ENCODE measurements around the gene PKHD1. TPM values are rescaled to one million over a fixed set of nuclear protein-coding genes. Genes with fewer than 3 reads are reported as not detected.
"Not testable (repeated sequence)": the region's sequence is repeated elsewhere in the genome, so short reads cannot be mapped to it uniquely, and the experiment has no call there.

Gene PKHD1
- total RNA-seq, 3 donors from 2014 or later, result not detected

DNA sequence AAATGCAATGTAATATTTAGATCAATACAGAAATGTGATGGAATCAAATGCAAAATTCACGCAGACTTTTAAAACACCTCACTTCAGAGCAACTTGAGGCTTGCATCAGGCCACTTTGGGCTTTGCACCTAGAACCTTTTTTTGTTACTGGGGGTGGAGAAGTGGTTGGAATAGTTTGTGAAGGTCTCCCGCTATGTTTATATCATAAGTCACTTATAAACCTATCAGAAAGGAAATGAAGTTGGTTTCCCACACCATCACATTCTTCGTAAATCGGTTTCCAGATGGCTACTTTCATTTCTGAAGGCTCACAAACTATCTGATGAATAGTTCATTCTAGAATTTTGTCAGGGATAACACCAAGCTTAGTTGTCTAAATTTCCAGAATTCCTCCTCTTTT, 74.8 kb downstream of the PKHD1 start:
- no peak for DNase-seq
- no peaks in the 10 kb centered on the region for H3K4me1 Mint-ChIP-seq (ENCODE audit: low read depth)
- no peaks in the 10 kb centered on the region for H3K36me3 Mint-ChIP-seq (ENCODE audit: insufficient read depth)
- H3K9me3 Mint-ChIP-seq, result no peaks in the 10 kb centered on the region
- peaks cover 18% of the 10 kb centered on the region for H3K27me3 Mint-ChIP-seq (ENCODE audit: low read depth)
- no peak for ATAC-seq
- H3K4me3 Mint-ChIP-seq, result no peak overlapping the region

DNA sequence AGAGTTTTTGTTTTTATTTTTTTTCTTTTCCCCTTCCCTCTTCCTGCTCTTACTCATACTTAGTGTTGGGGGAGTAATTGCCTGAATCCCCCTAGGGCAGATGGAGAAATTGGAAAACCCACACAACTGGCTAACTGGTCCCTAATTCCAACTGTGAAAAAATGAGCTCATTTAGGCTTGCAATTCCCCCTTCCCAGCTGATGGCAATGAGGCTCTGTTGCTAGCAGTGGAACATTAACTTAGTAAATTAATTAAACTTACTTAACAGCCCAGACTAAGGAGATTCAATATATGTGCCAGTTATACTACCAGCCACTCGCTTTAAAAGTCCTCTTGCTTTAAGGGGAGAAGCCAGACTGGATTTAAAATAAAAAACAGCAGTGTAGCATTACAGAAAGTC, 76.6 kb downstream of the PKHD1 start:
- no peak overlapping the region for H3K4me3 Mint-ChIP-seq

DNA sequence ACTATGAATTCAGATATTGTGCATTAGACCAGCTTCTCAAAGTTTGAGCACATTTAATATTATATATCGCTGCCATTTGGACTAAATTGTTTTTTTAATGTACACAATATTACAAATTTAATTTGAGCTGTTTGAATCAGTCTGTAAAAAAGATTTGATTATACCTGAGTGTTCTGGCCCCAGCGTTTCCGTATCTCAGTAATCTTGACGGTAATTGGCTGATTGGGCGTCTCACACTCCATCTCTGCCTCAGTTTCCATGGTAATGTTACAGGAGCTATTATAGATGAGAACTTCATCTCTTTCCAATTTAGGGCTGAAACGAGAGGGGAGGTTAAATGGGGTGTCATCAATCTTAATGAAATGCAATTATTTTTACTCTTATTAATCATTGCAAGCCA, 77.3 kb downstream of the PKHD1 start:
- Mint-ChIP-seq H3K4me1 (ENCODE audit: low read depth) (no peaks in the 10 kb centered on the region), H3K36me3 (ENCODE audit: insufficient read depth) (no peaks in the 10 kb centered on the region), H3K4me3 (no peak overlapping the region), H3K27me3 (ENCODE audit: low read depth) (peaks cover 22% of the 10 kb centered on the region), H3K9me3 (no peaks in the 10 kb centered on the region)
- ATAC-seq, result no peak
- no peak for DNase-seq

More for the DNA sequence above, 76.6 kb downstream of the PKHD1 start:
- Mint-ChIP-seq H3K36me3 (ENCODE audit: insufficient read depth) (no peaks in the 10 kb centered on the region), H3K9me3 (no peaks in the 10 kb centered on the region), H3K27me3 (ENCODE audit: low read depth) (peaks cover 18% of the 10 kb centered on the region), H3K4me1 (ENCODE audit: low read depth) (no peaks in the 10 kb centered on the region)
- no peak for ATAC-seq
- no peak for DNase-seq

DNA sequence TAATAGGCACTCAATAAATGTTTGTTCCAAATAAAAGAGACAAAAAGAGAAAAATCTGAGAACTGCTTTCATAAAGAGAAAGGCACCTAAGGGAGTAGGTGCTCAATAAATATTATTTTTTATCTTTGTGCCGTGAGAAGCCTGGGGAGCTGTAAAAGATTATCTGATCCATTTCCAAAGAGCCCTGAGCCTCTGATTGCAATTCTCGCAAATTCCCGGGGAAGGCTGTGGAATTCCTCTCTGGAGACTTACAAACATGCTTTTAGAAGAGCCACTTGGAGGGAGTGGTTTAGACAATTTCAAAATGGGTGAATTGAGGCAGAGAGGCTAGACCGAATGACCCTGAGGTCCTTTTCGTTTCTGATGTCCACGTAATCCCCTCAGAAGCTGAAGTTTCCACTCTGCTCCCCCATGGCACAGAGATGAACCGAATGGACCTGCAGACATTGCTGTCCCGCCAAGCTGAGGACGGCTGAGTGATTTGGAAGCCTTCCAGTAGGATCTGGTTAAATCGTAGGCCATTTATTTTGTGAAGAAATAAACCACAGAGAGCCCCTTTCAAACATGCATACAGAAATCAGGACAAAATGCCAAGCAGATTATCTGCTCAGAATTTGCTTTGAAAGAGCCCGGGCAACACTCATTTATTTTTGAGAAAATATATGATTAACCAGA, 77.8 kb downstream of the PKHD1 start:
- H3K27me3 Mint-ChIP-seq (ENCODE audit: low read depth), result peaks cover 24% of the 10 kb centered on the region
- DNase-seq (no peak), ATAC-seq (no peak)
- H3K9me3 Mint-ChIP-seq, result no peaks in the 10 kb centered on the region
- no peaks in the 10 kb centered on the region for H3K4me1 Mint-ChIP-seq (ENCODE audit: low read depth)
- H3K36me3 Mint-ChIP-seq (ENCODE audit: insufficient read depth), result no peaks in the 10 kb centered on the region
- no peak overlapping the region for H3K4me3 Mint-ChIP-seq

DNA sequence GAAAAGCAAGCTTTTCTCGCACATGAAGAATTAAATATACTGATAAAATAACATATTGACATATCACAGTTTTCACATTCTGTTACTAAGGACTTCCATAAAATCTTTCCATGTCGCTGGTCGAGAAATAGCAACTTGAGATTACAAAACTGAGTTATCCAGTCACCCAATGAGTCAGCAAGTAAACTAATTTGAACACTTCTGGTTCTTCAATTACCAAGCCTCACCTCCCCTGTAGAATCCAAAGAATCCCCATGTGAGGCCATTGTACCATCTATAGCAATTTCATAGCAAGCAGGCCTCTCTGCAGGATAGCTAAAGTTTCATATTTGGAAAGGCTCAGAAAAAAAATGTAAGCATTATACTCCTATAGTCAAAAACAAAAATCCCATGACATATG, 87.3 kb downstream of the PKHD1 start:
- Mint-ChIP-seq H3K27me3 (ENCODE audit: low read depth) (peaks cover 12% of the 10 kb centered on the region), H3K4me3 (no peak overlapping the region), H3K9me3 (no peaks in the 10 kb centered on the region), H3K36me3 (ENCODE audit: insufficient read depth) (no peaks in the 10 kb centered on the region), H3K4me1 (ENCODE audit: low read depth) (no peaks in the 10 kb centered on the region)
- no peak for ATAC-seq
- DNase-seq, result no peak

DNA sequence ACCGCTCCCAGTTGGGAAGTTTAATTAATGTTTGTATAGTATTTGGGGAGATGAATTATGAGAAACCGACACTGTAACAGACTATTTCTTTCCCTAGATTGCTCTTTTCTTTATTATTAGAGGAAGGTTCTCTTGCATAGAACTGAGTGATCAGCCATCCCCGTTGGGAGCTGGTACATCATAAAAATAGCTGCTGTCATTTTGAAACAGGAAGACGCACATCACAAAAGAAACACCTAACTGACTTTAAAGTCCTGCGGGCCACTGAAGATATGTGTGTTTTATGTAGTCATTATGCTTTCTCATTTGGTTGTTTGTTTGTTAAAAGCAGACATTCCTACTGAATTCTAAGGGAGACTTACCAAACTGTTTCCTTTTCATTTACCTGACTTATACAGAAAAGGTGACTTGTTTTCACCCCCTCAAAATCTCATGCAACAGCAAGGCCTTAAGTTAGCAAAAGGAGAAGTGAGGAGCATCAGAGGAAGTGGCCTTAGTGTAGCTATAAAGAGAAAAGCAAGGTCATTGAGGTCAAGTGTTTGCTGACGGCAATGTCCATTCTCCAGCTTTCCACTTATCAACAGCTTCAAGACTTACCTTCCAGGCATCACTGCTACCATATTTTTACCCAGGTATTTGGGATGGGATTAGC, 91.0 kb downstream of the PKHD1 start:
- Mint-ChIP-seq H3K36me3 (ENCODE audit: insufficient read depth) (no peaks in the 10 kb centered on the region), H3K4me1 (ENCODE audit: low read depth) (no peaks in the 10 kb centered on the region), H3K4me3 (no peak overlapping the region), H3K9me3 (no peaks in the 10 kb centered on the region), H3K27me3 (ENCODE audit: low read depth) (peaks cover 22% of the 10 kb centered on the region)
- DNase-seq, result no peak
- no peak for ATAC-seq

DNA sequence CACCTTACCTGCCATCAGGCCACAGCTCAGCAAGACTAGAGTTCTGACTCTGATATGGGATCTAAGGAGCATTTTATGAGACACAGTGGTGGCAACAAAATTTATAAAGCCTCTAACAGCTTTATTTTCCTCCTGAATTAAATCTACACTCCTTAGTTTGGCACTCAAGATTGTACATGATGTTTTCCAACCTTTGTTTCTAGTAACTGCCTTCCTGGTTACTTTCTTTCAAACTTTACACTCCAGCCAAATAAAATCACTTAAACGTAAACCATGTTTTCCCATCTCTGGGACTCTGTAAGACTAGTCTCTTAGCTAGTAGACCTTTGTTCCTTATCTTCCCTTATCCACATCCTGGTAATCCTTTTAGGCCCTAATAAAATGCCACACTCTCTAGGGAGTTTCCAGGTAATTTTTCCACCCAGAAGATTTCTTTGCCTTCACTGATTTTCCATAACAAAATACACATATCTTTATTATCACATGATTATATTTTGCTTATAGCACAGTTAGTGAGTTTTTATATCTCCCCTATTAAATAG, 92.1 kb downstream of the PKHD1 start:
- Mint-ChIP-seq H3K27me3 (ENCODE audit: low read depth) (peaks cover 22% of the 10 kb centered on the region), H3K36me3 (ENCODE audit: insufficient read depth) (no peaks in the 10 kb centered on the region), H3K4me3 (no peak overlapping the region), H3K9me3 (no peaks in the 10 kb centered on the region), H3K4me1 (ENCODE audit: low read depth) (no peaks in the 10 kb centered on the region)
- no peak for ATAC-seq
- DNase-seq, result no peak

DNA sequence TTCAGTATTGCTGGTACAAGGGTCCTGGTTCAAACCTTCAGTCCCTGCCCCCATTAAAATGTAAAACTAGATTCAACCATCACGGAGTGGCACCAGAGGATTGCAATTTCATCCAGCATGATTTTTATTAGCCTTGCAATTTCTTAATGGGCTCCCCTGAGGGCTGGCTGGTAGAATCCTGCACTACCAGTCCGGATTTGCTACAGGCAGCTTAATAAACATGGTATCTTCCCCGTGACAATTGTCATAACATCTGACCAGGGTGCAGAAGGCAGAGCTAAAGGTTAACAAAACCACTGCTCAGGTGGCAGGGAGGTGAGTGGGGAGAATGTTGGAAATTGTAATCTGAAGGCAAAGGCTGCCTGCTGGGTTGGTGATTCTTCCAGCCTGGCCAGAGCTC, 94.5 kb downstream of the PKHD1 start:
- ATAC-seq (no peak), DNase-seq (no peak)
- Mint-ChIP-seq H3K4me1 (ENCODE audit: low read depth) (no peaks in the 10 kb centered on the region), H3K27me3 (ENCODE audit: low read depth) (peaks cover 13% of the 10 kb centered on the region), H3K9me3 (no peaks in the 10 kb centered on the region), H3K36me3 (ENCODE audit: insufficient read depth) (no peaks in the 10 kb centered on the region), H3K4me3 (no peak overlapping the region)

DNA sequence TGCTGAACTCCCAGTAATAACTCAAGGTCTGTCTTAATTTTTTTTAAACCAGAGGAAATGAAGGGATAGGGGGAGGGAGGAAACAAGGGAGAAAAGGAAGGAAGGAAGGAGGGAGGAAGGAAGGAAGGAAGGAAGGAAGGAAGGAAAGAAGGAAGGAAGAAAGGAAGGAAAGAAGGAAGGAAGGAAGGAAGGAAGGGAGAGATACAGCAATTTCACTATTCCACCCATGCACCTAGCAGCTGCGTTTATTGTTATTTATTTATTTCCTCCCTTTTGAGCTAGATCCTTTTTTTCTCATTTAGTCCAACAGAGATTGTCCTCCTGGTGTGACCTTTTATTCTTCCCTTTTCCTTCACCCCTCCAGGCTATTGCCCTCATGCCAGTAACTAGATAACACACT, 97.6 kb downstream of the PKHD1 start:
- H3K36me3 Mint-ChIP-seq (ENCODE audit: insufficient read depth), result no peaks in the 10 kb centered on the region
- peaks cover 12% of the 10 kb centered on the region for H3K27me3 Mint-ChIP-seq (ENCODE audit: low read depth)
- no peak overlapping the region for H3K4me3 Mint-ChIP-seq
- DNase-seq (no peak), ATAC-seq (no peak)
- H3K4me1 Mint-ChIP-seq (ENCODE audit: low read depth), result no peaks in the 10 kb centered on the region
- no peaks in the 10 kb centered on the region for H3K9me3 Mint-ChIP-seq

DNA sequence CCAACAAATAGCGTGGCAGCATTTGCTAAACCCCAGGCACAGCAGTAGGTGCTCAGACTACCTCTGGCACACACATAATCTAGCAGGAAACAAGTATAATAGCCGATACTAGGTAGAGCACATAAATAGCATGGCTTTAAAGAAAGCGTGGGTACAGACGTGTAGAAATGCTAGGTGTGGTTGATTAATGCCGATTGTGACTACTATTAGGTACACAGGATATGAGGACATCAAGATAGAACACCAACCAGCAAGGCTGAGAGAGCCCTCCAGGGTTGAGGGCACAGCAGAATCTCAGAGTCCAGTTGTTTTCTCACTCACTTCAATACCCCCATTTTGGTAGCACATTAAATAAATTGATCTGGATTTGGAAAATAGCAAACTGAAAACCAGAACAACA, 100.5 kb downstream of the PKHD1 start:
- H3K4me1 Mint-ChIP-seq (ENCODE audit: low read depth), result no peaks in the 10 kb centered on the region
- no peaks in the 10 kb centered on the region for H3K36me3 Mint-ChIP-seq (ENCODE audit: insufficient read depth)

DNA sequence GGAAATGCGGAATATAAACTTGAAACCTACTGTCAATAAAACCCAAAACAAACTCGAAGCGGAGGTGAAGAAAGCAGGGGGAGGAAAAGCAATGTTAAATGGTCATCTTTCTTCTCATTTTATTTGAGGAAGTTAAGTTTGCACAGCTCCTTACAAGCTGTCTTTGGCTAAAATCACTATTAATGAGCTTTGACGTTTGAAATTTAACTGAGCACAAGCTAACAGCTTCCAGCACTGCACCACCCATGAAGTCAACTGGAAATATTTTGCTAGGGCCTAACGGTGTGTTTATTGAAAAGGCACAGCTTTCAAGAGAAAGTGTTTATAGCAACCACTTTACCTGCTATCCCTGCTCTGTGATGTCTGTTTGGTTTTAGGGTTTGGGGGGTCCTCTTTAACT, 103.8 kb downstream of the PKHD1 start:
- no peaks in the 10 kb centered on the region for H3K4me1 Mint-ChIP-seq (ENCODE audit: low read depth)
- no peaks in the 10 kb centered on the region for H3K36me3 Mint-ChIP-seq (ENCODE audit: insufficient read depth)
- no peak for ATAC-seq
- no peak overlapping the region for H3K4me3 Mint-ChIP-seq
- H3K27me3 Mint-ChIP-seq (ENCODE audit: low read depth), result peaks cover 3% of the 10 kb centered on the region
- no peaks in the 10 kb centered on the region for H3K9me3 Mint-ChIP-seq
- DNase-seq, result no peak

More for the DNA sequence above, 100.5 kb downstream of the PKHD1 start:
- H3K4me3 Mint-ChIP-seq, result no peak overlapping the region
- DNase-seq (no peak), ATAC-seq (no peak)
- peaks cover 3% of the 10 kb centered on the region for H3K27me3 Mint-ChIP-seq (ENCODE audit: low read depth)
- H3K9me3 Mint-ChIP-seq, result no peaks in the 10 kb centered on the region

DNA sequence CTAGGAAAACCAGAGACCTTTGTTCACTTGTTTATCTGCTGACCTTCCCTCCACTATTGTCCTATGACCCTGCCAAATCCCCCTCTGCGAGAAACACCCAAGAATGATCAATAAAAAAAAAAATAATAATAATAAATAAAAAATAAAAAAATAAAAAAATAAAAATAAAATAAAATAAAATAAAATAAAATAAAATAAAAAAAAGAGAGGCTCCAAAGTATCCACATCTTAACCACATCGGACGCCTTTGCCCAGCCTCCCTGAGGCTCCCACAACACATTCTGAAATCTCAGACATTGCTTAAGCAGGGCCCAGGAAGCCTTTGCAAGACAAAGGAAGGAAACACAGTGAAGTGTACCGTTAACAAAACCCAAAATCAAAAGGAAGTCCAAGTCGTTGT, 104.7 kb downstream of the PKHD1 start:
- H3K9me3 Mint-ChIP-seq; H3K4me3 Mint-ChIP-seq; DNase-seq; H3K36me3 Mint-ChIP-seq (ENCODE audit: insufficient read depth); ATAC-seq; H3K27me3 Mint-ChIP-seq (ENCODE audit: low read depth); H3K4me1 Mint-ChIP-seq (ENCODE audit: low read depth): not testable (repeated sequence)

DNA sequence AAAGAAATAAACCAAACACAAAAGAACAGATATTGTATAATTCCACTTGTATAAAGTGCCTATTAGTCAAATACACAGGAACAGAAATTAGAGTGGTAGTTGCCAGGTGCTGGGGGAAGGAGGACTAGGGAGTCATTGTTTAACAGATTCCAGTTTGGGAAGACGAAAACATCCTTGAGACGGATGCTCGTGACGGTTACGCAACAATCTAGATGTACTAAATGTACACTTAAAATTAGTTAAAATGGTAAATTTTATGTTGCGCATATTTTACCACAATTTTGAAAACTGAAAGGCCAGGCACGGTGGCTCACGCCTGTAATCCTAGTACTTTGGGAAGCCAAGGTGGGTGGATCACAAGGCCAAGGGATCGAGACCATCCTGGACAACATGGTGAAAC, 111.0 kb downstream of the PKHD1 start:
- Mint-ChIP-seq H3K9me3 (no peaks in the 10 kb centered on the region), H3K4me1 (ENCODE audit: low read depth) (no peaks in the 10 kb centered on the region)

DNA sequence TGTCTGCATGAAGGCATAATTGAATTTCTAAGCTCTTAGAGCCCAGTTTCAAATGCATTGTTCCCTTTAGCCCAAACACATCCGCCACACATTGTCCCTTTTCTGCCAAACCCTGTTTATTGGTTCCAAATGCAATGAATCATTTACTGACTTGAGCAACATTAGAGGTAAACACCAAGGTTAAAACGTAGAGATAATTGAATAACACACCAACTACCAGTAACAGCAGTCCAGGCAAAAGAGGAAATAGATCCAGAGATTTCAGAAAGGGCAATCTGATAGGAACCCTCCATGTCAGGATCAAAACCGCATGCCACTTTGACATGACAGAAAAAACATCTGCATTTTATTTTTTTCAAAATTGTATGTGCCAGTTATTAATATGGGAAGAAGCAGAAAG, 114.8 kb downstream of the PKHD1 start:
- H3K4me3 Mint-ChIP-seq, result no peak overlapping the region
- H3K4me1 Mint-ChIP-seq (ENCODE audit: low read depth), result no peaks in the 10 kb centered on the region
- no peaks in the 10 kb centered on the region for H3K36me3 Mint-ChIP-seq (ENCODE audit: insufficient read depth)
- ATAC-seq (no peak), DNase-seq (no peak)
- no peaks in the 10 kb centered on the region for H3K9me3 Mint-ChIP-seq
- peaks cover 3% of the 10 kb centered on the region for H3K27me3 Mint-ChIP-seq (ENCODE audit: low read depth)

More for the DNA sequence above, 111.0 kb downstream of the PKHD1 start:
- no peak for DNase-seq
- no peak for ATAC-seq
- H3K36me3 Mint-ChIP-seq (ENCODE audit: insufficient read depth), result no peaks in the 10 kb centered on the region
- H3K4me3 Mint-ChIP-seq, result no peak overlapping the region
- peaks cover 3% of the 10 kb centered on the region for H3K27me3 Mint-ChIP-seq (ENCODE audit: low read depth)

DNA sequence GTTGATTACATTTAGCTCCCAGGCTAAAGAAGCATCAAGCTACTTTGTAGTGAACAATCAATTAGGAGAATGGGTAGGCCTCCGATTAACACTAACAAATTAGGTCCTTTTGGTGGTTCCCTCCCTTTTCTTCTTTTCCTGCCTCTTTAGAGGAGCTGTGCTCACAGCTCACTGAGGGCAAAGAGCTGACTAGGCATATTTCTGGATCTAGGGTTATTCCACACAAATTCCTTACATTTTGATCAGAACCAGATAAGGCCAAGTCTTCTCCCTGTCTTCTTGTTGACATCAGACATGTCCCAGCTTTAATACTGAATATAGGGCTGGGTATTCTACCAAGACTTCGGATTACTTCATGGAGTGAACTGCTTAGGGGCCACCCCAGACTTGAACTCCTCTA, 119.1 kb downstream of the PKHD1 start:
- no peak for DNase-seq
- Mint-ChIP-seq H3K4me3 (no peak overlapping the region), H3K9me3 (no peaks in the 10 kb centered on the region)

More for the DNA sequence above, 119.1 kb downstream of the PKHD1 start:
- Mint-ChIP-seq H3K4me1 (ENCODE audit: low read depth) (no peaks in the 10 kb centered on the region), H3K36me3 (ENCODE audit: insufficient read depth) (no peaks in the 10 kb centered on the region), H3K27me3 (ENCODE audit: low read depth) (peaks cover 5% of the 10 kb centered on the region)
- ATAC-seq, result no peak
